H1 (cell line): ENCODE measurements around the gene ZNF282. TPM values are rescaled to one million over a fixed set of nuclear protein-coding genes. Genes with fewer than 3 reads are reported as not detected.
A peak's percentile ranks its signal among the peaks of the same experiment; 100 is the strongest.

Experiments
- ATF3 ChIP-seq: IDR thresholded peaks from 2 replicates; pipeline ENCODE4 v1.6.1; 2011; ENCODE audit warnings: low read depth, mild to moderate bottlenecking, low read length; ENCODE audit not compliant: insufficient read depth
- BACH1 ChIP-seq: IDR thresholded peaks from 2 replicates; pipeline ENCODE4 v1.6.1; 2012; ENCODE audit warnings: low read length, improper control_type of control experiment
- BRCA1 ChIP-seq: IDR thresholded peaks from 2 replicates; pipeline ENCODE4 v1.6.1; 2012; ENCODE audit warnings: low read depth, low read length, improper control_type of control experiment
- CEBPB ChIP-seq: IDR thresholded peaks from 2 replicates; pipeline ENCODE4 v1.6.1; 2012; ENCODE audit warnings: low read depth, low read length
- CTBP2 ChIP-seq: IDR thresholded peaks from 2 replicates; pipeline ENCODE4 v1.7.0; 2011; ENCODE audit warnings: borderline replicate concordance, mild to moderate bottlenecking, moderate library complexity, mixed read lengths, low read length; ENCODE audit not compliant: insufficient read depth, insufficient read length
- CTCF ChIP-seq, 3 experiments: IDR thresholded peaks; 1 replicate in 2 of 3; 2 replicates in 1 of 3; pipeline versions ENCODE4 v1.5.1 to v1.6.1; 2011; ENCODE audit warnings: low read length in 3 of 3, mild to moderate bottlenecking in 3 of 3, inconsistent platforms in 2 of 3, low read depth in 1 of 3, moderate library complexity in 1 of 3; ENCODE audit not compliant: insufficient read depth in 1 of 3; ENCODE audit errors: control extremely low read depth in 1 of 3
- GABPA ChIP-seq: IDR thresholded peaks from 2 replicates; pipeline ENCODE4 v1.6.1; 2011; ENCODE audit warnings: mild to moderate bottlenecking, low read length, moderate library complexity, borderline replicate concordance; ENCODE audit not compliant: insufficient read depth
- NRF1 ChIP-seq: IDR thresholded peaks from 2 replicates; pipeline ENCODE4 v1.6.1; 2011; ENCODE audit warnings: mild to moderate bottlenecking, low read depth, low read length, improper control_type of control experiment
- SRF ChIP-seq: IDR thresholded peaks from 2 replicates; pipeline ENCODE4 v1.6.1; 2011; ENCODE audit warnings: mild to moderate bottlenecking, low read depth, low read length, moderate library complexity
- polyA plus RNA-seq, 7 experiments: library from polyadenylated mRNA; depleted of rRNA in 3 of 7; stranded (reverse) in 5 of 7; unstranded in 2 of 7; fragments of >200 nt in 5 of 7; fragments of 200-250 nt in 2 of 7; gene quantifications; 1 replicate in 5 of 7; 2 replicates in 1 of 7; 4 replicates in 1 of 7; pipeline versions ENCODE4 v1.2.1 to v1.2.3, GENCODE V29; 2011 to 2013; ENCODE audit warnings: missing spikeins in 2 of 7, mixed read lengths in 2 of 7
- total RNA-seq: library from RNA; stranded (reverse); fragmentation: NEBNext Ultra II Directional; extraction: Animal tissue kit (Norgen Biotek cat#: 25700); gene quantifications from 2 replicates; pipeline ENCODE4 v1.2.1, GENCODE V29; 2021

ZNF282 gene
- total and polyA plus RNA-seq, 2 of the 8 experiments (the other 6 are each of a cell fraction or from before 2014, with no cell fraction given): 16.9 to 36.3 TPM

- TF ChIP-seq BRCA1 (no peak), SRF (no peak), ATF3 (no peak), CTCF (IDR thresholded peaks at IDR 0.05; ENCODE audit: control extremely low read depth in 1 of 3, insufficient read depth in 1 of 3, low read depth in 1 of 3, low read length in 3 of 3) (peak; percentile 64 to 67 (median 67)), CEBPB (no peak), GABPA (0 out of 2 replicates have a peak, but pooled peaks have one; percentile 29), CTBP2 (no peak), BACH1 (no peak), NRF1 (no peak)
Observed at GRCh38 chr7:149195180-149196150, at the start of gene ZNF282 (continued).
